Calu3 (cell line): ENCODE data around the gene SMIM20. TPM values are rescaled to one million over a fixed set of nuclear protein-coding genes. Genes with fewer than 3 reads are reported as not detected.

Experiments
- BruUV-seq: library from RNA; stranded (reverse); fragments of 400-500 nt; replicated peaks from 2 replicates; lab custom pipeline; 2021; lab: Mats Ljungman, UMichigan
- CTCF ChIA-PET: fragments of 300-600 bp; sonication (Branson Sonifier 250); formaldehyde crosslinking; loops from one replicate; lab custom pipeline; 2022; ENCODE audit warnings: antibody characterized with exemption; lab: Charles Lee
- DNase-seq: peaks from one replicate; pipeline ENCODE4 v3.0.0; 2022
- H3K27ac Mint-ChIP-seq: one replicate; pipeline ENCODE4 v1.8.0; 2022; ENCODE audit warnings: mixed read lengths; ENCODE audit not compliant: unreplicated experiment
- H3K27me3 Mint-ChIP-seq: one replicate; pipeline ENCODE4 v1.8.0; 2022; ENCODE audit warnings: mixed read lengths; ENCODE audit not compliant: unreplicated experiment
- H3K36me3 Mint-ChIP-seq: one replicate; pipeline ENCODE4 v1.8.0; 2022; ENCODE audit warnings: mild to moderate bottlenecking, moderate library complexity, mixed read lengths; ENCODE audit not compliant: insufficient read depth, unreplicated experiment
- H3K4me1 Mint-ChIP-seq: one replicate; pipeline ENCODE4 v1.8.0; 2022; ENCODE audit warnings: mild to moderate bottlenecking, low read depth, mixed read lengths; ENCODE audit not compliant: unreplicated experiment
- H3K4me3 Mint-ChIP-seq: one replicate; pipeline ENCODE4 v1.8.0; 2022; ENCODE audit warnings: mild to moderate bottlenecking, low read depth, moderate library complexity, mixed read lengths; ENCODE audit not compliant: unreplicated experiment
- H3K9me3 Mint-ChIP-seq: one replicate; pipeline ENCODE4 v1.8.0; 2022; ENCODE audit warnings: low read depth, mixed read lengths; ENCODE audit not compliant: unreplicated experiment
- CTCF ChIP-seq: fragments of 200-600 bp; IDR thresholded peaks from one replicate; pipeline ENCODE4 v1.8.0; 2022; ENCODE audit warnings: antibody characterized with exemption; ENCODE audit not compliant: unreplicated experiment
- intact Hi-C: fragments of 100-400 bp; cut with micrococcal nuclease; formaldehyde crosslinking; loops from one replicate; pipeline ENCODE4 v1.10.0; 2022; ENCODE audit not compliant: unreplicated experiment
- total RNA-seq: library from RNA; stranded (reverse); gene quantifications from 2 replicates; pipeline ENCODE4 v1.2.3, GENCODE V29; 2022

The SMIM20 gene
- total RNA-seq, 1 experiment from 2014 or later, result 21.0 TPM

- H3K27ac Mint-ChIP-seq, result no peak overlapping the region
- BruUV-seq, result no TSS peak
- H3K9me3 Mint-ChIP-seq, result no peaks in the 10 kb centered on the region
- no peaks in the 10 kb centered on the region for H3K27me3 Mint-ChIP-seq
- peaks cover 20% of the 10 kb centered on the region for H3K4me1 Mint-ChIP-seq
- CTCF ChIA-PET, result interaction anchor here (1.0 kb wide), 1 partner anchor 9 kb away, joined by 4 read pairs; no protein-coding TSS in a partner anchor
- intact Hi-C loops, result no loop called here
- no peak for DNase-seq
- no peaks in the 10 kb centered on the region for H3K36me3 Mint-ChIP-seq
- no peak overlapping the region for H3K4me3 Mint-ChIP-seq
- TF ChIP-seq CTCF, result no peak
Observed at GRCh38 chr4:25884031-25884782, 29.8 kb upstream of the SMIM20 start.

GRCh38 chr4:25888781-25889180, 25.2 kb upstream of the SMIM20 start:
- Mint-ChIP-seq H3K27ac (no peak overlapping the region), H3K9me3 (no peaks in the 10 kb centered on the region), H3K27me3 (no peaks in the 10 kb centered on the region), H3K36me3 (no peaks in the 10 kb centered on the region), H3K4me1 (peaks cover 19% of the 10 kb centered on the region), H3K4me3 (no peak overlapping the region)
- TF ChIP-seq CTCF, result no peak
- intact Hi-C loops, result no loop called here
- no TSS peak for BruUV-seq
- CTCF ChIA-PET, result interaction anchor here (0.6 kb wide), 1 partner anchor 220 kb away, joined by 5 read pairs; no protein-coding TSS in a partner anchor
- no peak for DNase-seq

- peaks cover 8% of the 10 kb centered on the region for H3K4me1 Mint-ChIP-seq
- no peak overlapping the region for H3K27ac Mint-ChIP-seq
- no peaks in the 10 kb centered on the region for H3K9me3 Mint-ChIP-seq
- BruUV-seq, result no TSS peak
- no peak overlapping the region for H3K4me3 Mint-ChIP-seq
- H3K27me3 Mint-ChIP-seq, result no peaks in the 10 kb centered on the region
- no peaks in the 10 kb centered on the region for H3K36me3 Mint-ChIP-seq
- CTCF ChIA-PET, result no interaction called here
- no peak for DNase-seq
- intact Hi-C loops, result no loop called here
- no peak for TF ChIP-seq CTCF
Observed at GRCh38 chr4:25889589-25890503, 24.2 kb upstream of the SMIM20 start.

- Mint-ChIP-seq H3K4me3 (no peak overlapping the region), H3K4me1 (peaks cover 8% of the 10 kb centered on the region), H3K27ac (no peak overlapping the region), H3K36me3 (no peaks in the 10 kb centered on the region), H3K27me3 (no peaks in the 10 kb centered on the region), H3K9me3 (no peaks in the 10 kb centered on the region)
- intact Hi-C loops, result no loop called here
- CTCF ChIA-PET, result no interaction called here
- BruUV-seq, result no TSS peak
- TF ChIP-seq CTCF, result no peak
- no peak for DNase-seq
Observed at GRCh38 chr4:25890571-25891485, 23.2 kb upstream of the SMIM20 start.
